ENCODE results near the gene MATN1. TPM values are rescaled to one million over a fixed set of nuclear protein-coding genes. Genes with fewer than 3 reads are reported as not detected.
"Not testable (repeated sequence)": the region's sequence is repeated elsewhere in the genome, so short reads cannot be mapped to it uniquely, and the experiment has no call there.

Gene MATN1
- 0.24 and 0.40 TPM in 2 replicates for total RNA-seq (ENCODE audit: low replicate concordance)
- long read RNA-seq = 0 reads

GRCh38 chr1:30723331-30723755 is at the start of gene MATN1:
TSS of gene MATN1 (minus strand) at chr1:30723585. CDS start at chr1:30723551, 34 bp downstream.
- Mint-ChIP-seq H3K27ac (peak within 1 kb of the TSS; percentile 59), H3K9me3 (no peaks in the 10 kb centered on the region), H3K4me3 (no peak within 1 kb of the TSS), H3K4me1 (ENCODE audit: unreplicated experiment) (peaks cover 7% of the 10 kb centered on the region), H3K27me3 (no peaks in the 10 kb centered on the region), H3K36me3 (no peaks in the 10 kb centered on the region)
- TF ChIP-seq, protein P1, sequence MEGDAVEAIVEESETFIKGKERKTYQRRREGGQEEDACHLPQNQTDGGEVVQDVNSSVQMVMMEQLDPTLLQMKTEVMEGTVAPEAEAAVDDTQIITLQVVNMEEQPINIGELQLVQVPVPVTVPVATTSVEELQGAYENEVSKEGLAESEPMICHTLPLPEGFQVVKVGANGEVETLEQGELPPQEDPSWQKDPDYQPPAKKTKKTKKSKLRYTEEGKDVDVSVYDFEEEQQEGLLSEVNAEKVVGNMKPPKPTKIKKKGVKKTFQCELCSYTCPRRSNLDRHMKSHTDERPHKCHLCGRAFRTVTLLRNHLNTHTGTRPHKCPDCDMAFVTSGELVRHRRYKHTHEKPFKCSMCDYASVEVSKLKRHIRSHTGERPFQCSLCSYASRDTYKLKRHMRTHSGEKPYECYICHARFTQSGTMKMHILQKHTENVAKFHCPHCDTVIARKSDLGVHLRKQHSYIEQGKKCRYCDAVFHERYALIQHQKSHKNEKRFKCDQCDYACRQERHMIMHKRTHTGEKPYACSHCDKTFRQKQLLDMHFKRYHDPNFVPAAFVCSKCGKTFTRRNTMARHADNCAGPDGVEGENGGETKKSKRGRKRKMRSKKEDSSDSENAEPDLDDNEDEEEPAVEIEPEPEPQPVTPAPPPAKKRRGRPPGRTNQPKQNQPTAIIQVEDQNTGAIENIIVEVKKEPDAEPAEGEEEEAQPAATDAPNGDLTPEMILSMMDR (conservative IDR thresholded peaks at IDR 0.05) = no peak
- no peak for DNase-seq (ENCODE audit: extremely low spot score, unreplicated experiment)

- H3K27me3 Mint-ChIP-seq = no peaks in the 10 kb centered on the region
- DNase-seq (ENCODE audit: extremely low spot score, unreplicated experiment) = no peak
- TF ChIP-seq, protein P1 (conservative IDR thresholded peaks at IDR 0.05) = no peak
- H3K36me3 Mint-ChIP-seq = no peaks in the 10 kb centered on the region
- no peaks in the 10 kb centered on the region for H3K9me3 Mint-ChIP-seq
- H3K27ac Mint-ChIP-seq = no peak overlapping the region
- H3K4me1 Mint-ChIP-seq (ENCODE audit: unreplicated experiment) = no peaks in the 10 kb centered on the region
- H3K4me3 Mint-ChIP-seq = no peak overlapping the region
Measured at GRCh38 chr1:30771005-30771404, 47.6 kb upstream of the MATN1 start.

- Mint-ChIP-seq H3K4me1 (ENCODE audit: unreplicated experiment) (no peaks in the 10 kb centered on the region), H3K4me3 (no peak overlapping the region), H3K9me3 (no peaks in the 10 kb centered on the region), H3K27me3 (no peaks in the 10 kb centered on the region), H3K27ac (no peak overlapping the region), H3K36me3 (no peaks in the 10 kb centered on the region)
- DNase-seq (ENCODE audit: extremely low spot score, unreplicated experiment) = no peak
- TF ChIP-seq, protein P1 (conservative IDR thresholded peaks at IDR 0.05) = no peak
Measured at GRCh38 chr1:30770150-30770549, 46.8 kb upstream of the MATN1 start.

DNA sequence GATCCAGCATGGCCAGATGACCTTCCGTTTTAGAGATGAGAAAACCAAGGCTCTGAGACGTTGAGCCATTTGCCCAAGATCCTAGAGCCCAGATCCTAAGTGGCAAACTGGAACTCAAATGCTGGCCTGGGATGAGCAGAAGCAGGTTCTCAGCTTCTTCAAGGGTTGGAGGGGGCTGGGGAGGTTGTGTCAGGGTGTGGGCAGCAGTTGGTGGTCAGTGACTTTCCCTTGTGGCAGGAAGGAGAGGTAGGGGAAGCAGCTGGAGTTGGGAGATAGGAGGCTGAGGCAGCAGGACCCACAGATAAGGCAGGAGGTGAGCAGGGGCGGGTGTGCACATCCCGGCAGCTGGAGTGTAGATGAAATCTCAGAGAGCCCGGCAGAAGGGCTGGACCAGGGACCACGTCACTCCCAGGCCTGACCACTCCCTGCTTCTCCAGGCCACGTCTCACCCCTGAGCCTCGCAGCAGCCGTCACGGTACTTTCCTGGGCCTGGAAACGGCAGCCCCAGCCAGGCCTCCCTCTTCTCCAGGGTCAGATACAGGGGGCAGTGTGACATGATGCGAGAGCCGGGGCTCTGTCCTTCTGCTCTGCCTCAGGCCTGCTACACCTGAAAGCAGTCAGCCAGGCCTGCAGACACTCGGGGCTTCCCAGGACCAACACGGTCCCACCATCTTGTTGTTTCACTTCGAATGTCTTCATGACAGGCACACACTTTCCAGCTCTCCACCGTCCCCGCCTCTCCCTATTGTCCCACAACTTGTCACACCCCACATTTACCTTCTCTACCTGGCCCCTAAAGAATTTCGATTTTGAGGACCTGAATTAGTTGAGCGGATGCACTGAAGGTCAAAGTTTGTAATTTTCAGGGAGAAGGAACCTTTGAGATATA is 45.7 kb upstream of the MATN1 start:
- H3K27me3 Mint-ChIP-seq = no peaks in the 10 kb centered on the region
- TF ChIP-seq, protein P1 (conservative IDR thresholded peaks at IDR 0.05) = no peak
- no peaks in the 10 kb centered on the region for H3K9me3 Mint-ChIP-seq
- H3K36me3 Mint-ChIP-seq = no peaks in the 10 kb centered on the region
- H3K4me1 Mint-ChIP-seq (ENCODE audit: unreplicated experiment) = no peaks in the 10 kb centered on the region
- no peak for DNase-seq (ENCODE audit: extremely low spot score, unreplicated experiment)
- no peak overlapping the region for H3K4me3 Mint-ChIP-seq
- H3K27ac Mint-ChIP-seq = no peak overlapping the region

GRCh38 chr1:30768159-30768829 is 44.9 kb upstream of the MATN1 start:
- Mint-ChIP-seq H3K9me3 (no peaks in the 10 kb centered on the region), H3K36me3 (no peaks in the 10 kb centered on the region), H3K4me1 (ENCODE audit: unreplicated experiment) (peaks cover under 1% of the 10 kb centered on the region), H3K4me3 (no peak overlapping the region), H3K27ac (no peak overlapping the region), H3K27me3 (no peaks in the 10 kb centered on the region)
- no peak for DNase-seq (ENCODE audit: extremely low spot score, unreplicated experiment)
- TF ChIP-seq, protein P1 (conservative IDR thresholded peaks at IDR 0.05) = no peak

DNA sequence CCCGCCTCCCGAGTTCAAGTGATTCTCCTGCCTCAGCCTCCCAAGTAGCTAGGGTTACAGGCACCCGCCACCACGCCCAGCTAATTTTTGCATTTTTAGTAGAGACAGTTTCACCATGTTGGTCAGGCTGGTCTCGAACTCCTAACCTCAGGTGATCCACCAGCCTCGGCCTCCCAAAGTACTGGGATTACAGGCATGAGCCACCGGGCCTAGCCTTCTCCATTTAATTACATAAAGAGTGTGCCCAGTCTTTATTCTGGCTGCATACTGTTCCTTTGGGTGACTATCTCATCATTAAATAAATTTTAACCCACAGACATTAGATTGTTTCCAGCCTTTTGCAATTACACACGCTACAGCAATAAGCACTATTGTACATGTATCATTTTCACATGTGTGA is 43.6 kb upstream of the MATN1 start:
- not testable (repeated sequence) for H3K27ac Mint-ChIP-seq; H3K27me3 Mint-ChIP-seq; DNase-seq (ENCODE audit: extremely low spot score, unreplicated experiment); H3K4me3 Mint-ChIP-seq; H3K9me3 Mint-ChIP-seq; H3K4me1 Mint-ChIP-seq (ENCODE audit: unreplicated experiment); H3K36me3 Mint-ChIP-seq

Measured in type B pancreatic cell (in vitro differentiated cells).